DOHH2 (cell line): ENCODE data around the gene UVRAG.

Experiments
- CTCF ChIP-seq: fragments of 200-600 bp; sonication (generic); IDR thresholded peaks from one replicate; pipeline ENCODE4 v1.5.1; 2014; ENCODE audit warnings: antibody characterized with exemption, mild to moderate bottlenecking, low read depth, low read length; ENCODE audit not compliant: poor library complexity, severe bottlenecking
- EZH2phosphoT487 ChIP-seq: fragments of 200-600 bp; sonication (generic); IDR thresholded peaks from 2 replicates; pipeline ENCODE4 v1.6.1; 2017; ENCODE audit warnings: borderline replicate concordance, mild to moderate bottlenecking, antibody characterized with exemption, low read length, moderate library complexity, mixed read lengths

GRCh38 chr11:76067099-76067498, 252.1 kb downstream of the UVRAG start:
- TF ChIP-seq CTCF: no peak
- no peak for TF ChIP-seq EZH2phosphoT487
